ENCODE measurements around the gene LRRC45.

LRRC45 gene

DNA sequence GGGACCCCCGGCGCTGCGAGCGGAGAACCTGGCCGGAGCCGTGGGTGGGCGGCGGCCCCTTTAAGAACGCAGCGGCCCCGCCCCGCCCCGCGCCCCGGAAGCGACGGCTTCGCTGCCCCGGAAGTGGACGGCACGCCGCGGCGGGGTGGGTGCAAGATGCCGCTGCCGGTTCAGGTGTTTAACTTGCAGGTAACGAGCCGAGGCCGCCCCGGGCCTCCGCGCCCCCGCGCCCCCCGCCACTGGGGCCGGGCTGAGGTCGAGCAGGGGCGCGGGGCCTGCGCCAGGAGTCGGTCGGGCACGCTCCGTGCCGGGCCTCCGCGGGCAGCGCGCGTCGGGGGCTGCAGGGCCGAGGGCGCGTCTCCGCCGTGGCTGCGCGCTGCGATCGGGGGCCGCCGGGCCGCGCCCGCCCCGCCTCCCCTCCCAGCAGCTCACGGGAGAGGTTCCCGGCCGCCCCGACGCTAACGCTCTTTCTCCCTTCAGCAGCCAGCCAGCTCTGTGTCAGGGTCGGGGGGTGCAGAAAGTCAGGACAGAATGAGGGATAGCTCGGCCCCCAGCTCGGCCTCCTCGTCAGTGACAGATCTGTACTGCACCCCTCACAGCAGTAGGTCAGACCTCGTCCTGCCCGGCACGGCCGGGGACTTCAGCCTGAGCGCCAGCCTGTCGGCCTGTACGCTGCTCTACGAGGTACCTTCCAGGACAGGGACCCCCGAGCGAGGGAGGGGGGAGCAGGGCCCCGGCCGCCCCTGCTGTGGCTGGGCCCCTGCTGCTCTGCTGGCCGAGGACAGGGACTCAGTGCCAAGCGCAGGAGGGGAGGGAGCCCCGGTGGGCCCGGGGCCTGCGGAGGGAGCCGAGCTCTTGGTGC lies 28.9 kb downstream of the LRRC45 start, which contains the start of the genes GPS1 and RFNG:
GPS1 (plus strand) TSS at position 123 of the 862 bp plus-strand sequence; CDS start at position 157, 34 bp downstream.
RFNG (minus strand) TSS at position 36 of the 862 bp plus-strand sequence. CDS start 45 bp downstream, outside the sequence.
- DNase-seq (ENCODE audit: low read depth), result no peak

DNA sequence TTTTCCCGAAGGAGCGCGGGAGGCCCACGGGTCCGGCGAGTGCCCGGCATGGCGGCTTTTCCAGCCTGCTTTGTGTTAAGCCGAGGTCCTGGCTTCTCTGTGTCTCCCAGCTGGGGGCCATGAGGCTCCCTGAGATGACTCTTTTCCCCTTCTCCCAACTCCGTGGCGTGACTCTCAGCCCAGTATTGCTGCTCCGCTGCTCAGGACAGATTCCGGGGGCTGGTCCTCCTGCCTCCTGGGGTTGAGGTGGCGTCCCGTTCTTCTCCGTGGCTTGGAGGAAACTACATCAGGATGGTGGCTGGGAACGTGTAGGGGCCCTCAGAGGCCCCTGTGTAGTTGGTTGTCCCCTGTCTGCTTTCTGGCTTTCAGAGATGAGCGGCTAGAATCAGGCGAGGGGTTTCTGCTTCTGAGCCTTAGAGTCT lies 29.5 kb downstream of the LRRC45 start:
- DNase-seq (ENCODE audit: low read depth), result no peak

DNA sequence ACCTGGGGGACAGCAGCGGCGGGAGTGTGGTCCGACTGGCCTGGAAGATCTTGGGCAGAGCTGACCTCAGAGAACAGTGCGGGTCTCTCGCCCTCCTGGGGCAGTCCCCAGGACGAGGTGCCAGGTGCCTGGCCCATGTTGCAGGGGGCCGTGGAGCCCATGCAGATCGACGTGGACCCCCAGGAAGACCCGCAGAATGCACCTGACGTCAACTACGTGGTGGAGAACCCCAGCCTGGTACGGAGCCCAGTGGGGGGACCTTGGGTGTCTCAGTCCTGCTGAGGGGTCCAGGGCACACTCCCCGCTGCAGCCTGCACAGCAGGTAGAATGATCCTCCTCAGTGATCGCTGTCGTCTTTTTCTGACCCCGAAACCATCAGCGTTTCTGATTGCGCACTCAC lies 30.0 kb downstream of the LRRC45 start:
- DNase-seq (ENCODE audit: low read depth), result no peak

DNA sequence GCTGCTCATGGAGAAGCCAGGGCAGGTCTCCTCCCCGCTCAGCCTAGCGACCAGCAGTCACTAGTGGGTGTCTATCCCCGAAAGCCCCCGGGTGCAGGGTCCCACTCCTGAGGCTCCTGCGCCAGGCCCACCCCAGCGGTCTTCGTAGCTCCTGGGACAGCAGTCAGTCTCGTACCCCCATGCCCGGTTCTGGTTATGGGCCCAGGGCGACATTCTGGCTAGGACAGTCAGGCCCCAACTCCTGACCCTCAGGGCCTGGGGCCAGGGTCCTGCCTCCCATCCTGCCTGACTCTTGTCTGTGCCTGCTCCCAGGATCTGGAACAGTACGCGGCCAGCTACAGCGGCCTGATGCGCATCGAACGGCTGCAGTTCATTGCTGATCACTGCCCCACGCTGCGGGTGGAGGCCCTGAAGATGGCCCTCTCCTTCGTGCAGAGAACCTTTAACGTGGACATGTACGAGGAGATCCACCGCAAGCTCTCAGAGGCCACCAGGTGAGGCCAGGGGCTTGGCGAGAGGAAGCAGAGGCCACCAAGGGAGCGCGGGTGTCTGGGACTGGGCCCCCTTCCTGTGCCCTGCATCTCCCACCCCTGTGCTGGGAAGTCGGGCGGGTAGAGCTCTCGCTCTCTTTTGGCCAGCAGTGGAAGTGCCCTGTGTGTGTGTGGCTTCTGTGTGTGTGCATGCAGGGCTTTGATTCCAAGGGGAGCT lies 30.6 kb downstream of the LRRC45 start:
- no peak for DNase-seq (ENCODE audit: low read depth)

DNA sequence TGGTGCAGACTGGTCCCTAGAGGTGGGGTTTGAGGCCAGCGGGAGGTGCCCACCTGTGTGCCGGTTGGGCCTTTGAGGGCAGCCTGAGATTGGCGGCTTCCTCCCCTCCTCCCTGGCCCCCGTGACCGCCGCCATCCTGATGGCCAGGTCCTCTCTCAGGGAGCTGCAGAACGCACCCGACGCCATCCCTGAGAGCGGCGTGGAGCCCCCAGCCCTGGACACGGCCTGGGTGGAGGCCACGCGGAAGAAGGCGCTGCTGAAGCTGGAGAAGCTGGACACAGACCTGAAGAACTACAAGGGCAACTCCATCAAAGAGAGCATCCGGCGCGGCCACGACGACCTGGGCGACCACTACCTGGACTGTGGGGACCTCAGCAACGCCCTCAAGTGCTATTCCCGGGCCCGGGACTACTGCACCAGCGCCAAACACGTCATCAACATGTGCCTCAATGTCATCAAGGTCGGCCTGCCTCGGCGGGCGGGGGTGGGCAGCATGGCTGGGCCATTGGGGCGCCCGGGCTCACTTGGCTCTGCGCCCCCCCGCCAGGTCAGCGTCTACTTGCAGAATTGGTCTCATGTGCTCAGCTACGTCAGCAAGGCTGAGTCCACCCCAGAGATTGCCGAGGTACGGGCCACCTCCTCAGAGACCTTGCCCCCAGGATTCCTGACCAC lies 31.4 kb downstream of the LRRC45 start:
- DNase-seq (ENCODE audit: low read depth), result no peak

DNA sequence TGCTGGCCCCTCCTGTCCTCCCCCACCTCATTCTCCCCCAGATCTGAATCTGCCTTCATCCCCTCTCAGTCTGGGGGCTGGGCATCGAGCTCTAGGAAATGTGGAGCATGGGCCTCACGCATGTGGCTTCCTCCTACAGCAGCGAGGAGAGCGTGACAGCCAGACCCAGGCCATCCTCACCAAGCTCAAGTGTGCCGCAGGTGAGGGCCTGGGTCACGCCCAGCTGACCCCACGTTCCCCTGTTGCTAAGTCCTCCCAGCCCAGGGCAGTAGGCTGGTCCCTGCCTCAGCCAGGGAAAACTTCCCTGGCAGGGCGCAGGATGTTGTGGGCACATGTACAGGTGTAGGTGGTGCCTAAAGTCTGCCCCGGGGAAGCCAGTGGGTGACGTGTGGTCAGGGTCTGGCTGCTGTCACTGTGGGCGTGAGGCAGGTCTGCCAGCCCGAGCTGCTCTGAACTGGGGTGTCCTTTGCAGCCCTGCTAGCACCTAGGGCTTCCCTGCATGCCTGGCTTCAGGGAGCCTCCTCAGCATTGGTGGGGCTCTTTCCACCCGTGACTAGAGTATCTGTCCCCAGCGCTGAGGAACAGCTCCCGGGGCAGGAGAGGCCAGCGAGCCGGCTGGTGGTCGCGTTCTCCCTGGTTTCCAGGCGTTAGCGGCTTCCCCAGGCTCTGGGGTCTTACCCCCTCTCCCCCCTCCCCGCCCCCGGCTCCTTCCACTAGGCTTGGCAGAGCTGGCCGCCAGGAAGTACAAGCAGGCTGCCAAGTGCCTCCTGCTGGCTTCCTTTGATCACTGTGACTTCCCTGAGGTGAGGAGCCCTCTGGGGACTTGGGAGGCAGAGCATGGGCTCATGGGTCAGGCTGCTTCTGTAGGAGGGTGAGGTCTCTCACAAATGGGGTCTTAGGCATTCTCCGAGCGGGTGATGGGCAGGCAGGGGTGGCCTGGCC lies 32.2 kb downstream of the LRRC45 start:
- DNase-seq (ENCODE audit: low read depth), result no peak

DNA sequence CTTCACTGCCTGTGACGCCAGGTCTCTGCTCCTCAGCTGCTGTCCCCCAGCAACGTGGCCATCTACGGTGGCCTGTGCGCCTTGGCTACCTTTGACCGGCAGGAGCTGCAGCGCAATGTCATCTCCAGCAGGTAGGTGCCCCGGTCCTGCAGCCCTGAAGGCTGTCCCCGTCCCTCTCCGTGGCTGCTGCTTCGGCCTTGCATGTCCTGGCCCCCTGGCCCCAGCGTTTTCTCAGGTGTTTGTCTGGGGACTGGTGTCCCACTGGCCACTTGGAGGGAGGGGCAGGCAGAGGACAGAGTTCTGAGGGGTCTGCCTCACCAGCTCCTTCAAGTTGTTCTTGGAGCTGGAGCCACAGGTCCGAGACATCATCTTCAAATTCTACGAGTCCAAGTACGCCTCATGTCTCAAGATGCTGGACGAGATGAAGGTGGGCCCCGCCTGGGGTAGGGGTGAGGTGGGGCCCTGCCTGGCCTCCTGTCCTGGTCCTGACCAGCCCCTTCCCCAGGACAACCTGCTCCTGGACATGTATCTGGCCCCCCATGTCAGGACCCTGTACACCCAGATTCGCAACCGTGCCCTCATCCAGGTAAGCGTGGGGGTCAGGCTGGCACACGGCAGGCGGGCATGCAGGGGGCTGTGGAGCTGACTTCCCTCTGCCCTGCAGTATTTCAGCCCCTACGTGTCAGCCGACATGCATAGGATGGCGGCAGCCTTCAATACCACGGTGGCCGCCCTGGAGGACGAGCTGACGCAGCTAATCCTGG lies 33.0 kb downstream of the LRRC45 start:
- no peak for DNase-seq (ENCODE audit: low read depth)

DNA sequence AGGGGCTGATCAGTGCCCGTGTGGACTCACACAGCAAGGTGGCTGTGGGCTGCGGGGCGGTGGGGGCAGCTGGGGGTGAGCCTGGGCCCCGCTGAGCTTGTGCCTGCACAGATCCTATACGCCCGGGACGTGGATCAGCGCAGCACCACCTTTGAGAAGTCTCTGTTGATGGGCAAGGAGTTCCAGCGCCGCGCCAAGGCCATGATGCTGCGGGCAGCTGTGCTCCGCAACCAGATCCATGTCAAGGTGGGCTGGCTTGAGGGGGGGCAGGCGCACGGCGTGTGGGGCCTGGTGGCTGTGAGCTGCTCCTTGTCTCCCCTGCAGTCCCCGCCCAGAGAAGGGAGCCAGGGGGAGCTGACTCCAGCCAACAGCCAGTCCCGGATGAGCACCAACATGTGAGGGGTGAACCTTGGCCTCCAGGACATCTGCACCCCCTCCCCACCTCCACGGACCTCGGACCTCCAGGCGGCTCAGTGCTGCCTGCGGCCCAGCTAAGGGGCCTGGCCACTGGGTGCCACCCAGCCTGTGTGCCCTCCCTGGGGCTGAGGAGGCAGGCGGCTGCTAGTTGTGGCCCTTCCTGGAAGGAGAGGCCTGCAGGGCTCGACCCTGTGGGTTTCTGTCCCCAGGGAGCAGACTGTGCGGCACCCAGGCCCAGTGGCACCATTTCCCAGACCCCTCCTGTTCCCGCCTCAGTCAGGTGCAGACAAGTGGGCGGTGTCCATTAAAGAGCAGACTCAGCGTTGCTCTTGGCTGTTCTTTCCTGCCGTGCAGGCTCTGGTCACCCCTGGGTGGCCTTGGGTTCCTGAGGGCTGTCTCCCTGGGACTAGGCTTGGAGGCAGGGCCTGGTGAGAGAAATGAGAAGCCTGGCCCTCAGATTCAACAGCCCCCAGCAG lies 33.9 kb downstream of the LRRC45 start:
- no peak for DNase-seq (ENCODE audit: low read depth)

DNA sequence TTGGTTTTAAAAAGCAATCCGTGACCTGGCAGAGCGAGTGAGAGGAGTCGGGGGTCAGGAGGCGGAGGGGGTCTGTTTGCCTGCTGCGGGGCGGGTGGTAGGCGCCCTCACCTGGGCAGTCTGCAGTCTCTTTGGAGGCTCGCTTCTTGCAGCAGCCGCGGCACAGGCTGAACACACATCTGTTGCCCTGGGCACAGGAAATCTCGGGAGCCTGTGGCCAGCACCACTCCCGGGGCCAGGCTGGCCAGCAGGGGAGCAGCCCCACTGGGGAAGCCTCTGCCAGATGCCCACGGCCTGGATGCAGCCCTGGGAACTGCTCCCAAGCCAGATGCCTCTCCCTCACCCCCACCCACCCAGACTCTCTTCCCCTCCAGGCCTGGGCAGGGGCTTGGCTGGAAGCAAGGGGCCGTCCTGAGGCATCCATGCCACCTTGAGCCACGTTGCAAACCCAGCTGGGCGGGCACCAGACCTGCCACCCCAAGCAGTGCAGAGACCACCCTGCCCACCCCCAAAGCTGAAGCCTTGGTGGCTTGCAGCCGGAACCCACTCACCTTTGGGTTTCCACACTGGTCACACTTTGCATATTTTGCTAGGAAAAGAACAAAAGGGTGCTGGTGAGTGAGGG lies 35.2 kb downstream of the LRRC45 start:
- no peak for DNase-seq (ENCODE audit: low read depth)

DNA sequence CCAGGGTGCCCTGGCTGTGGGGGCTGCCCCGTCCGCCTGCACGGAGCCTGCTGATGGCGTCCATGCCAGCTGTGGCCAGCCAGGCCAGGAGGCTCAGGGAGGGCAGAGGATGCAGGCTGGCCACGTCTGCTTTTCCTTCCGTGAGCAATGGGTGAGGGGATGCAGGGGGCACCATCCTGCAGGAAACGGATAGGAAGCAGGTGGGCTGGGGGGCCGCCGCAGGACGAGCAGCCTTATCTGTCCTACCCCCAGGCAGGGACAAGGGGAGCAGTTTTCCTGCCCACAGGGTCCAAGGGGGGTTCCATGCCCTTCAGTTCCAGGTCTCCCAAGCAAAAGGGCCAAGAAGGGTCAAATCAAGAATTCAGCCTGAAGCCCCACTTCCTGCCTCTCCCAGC lies 35.7 kb downstream of the LRRC45 start:
- no peak for DNase-seq (ENCODE audit: low read depth)

DNA sequence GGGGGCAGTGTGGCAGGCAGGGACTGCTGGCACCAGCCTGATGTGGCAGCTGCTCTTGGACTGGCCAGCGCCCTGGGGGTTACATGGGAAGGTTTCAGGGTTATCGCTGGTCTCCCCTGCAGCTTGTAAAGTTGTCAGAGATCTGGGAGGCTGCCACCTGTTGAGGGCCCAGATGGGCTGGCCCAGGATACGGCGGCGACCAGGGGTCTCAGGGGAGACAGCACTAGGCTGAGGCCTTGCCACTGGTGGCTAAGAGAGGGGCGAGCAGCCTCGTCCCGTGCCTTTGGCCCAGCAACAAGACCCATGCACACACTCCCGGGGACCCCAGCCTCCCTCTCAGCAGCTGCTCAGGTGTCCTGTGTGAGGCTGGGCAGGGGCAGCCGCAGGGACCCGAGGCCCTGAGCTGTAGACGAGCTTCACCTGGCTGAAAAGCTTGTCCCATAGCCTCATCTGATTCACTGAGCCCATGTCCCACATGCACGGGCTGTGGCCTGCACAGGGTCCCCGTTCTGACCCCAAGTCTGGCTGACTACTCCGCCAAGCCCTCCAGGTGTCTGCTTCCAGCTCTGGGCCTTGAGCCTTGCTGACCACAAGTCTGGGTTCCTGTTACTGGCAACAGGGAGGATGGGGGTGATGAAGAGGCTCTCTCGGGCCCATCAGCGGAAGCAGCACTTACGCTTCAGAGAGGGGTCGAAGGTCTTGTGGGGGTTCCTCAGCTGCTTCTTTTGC lies 36.3 kb downstream of the LRRC45 start:
- DNase-seq (ENCODE audit: low read depth), result no peak

DNA sequence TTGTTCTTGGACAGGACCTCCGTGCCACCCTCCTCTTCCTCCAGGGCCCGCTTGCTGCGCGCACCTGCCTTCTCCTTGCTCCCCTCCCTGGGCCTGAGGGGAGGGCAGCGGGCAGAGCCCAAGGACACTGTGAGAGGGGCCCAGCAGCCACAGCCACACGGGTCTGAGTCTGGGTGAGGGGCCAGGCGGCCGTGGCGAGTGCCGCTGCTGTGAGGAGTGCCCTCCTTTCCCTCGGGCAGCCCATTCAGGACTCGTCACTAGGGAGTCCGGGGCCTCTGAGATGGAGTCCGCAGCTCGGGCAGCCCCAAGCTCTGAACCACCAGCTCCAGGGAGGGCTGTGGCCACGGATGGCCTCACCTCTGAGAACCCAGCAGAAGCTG lies 36.9 kb downstream of the LRRC45 start:
- DNase-seq (ENCODE audit: low read depth), result no peak

DNA sequence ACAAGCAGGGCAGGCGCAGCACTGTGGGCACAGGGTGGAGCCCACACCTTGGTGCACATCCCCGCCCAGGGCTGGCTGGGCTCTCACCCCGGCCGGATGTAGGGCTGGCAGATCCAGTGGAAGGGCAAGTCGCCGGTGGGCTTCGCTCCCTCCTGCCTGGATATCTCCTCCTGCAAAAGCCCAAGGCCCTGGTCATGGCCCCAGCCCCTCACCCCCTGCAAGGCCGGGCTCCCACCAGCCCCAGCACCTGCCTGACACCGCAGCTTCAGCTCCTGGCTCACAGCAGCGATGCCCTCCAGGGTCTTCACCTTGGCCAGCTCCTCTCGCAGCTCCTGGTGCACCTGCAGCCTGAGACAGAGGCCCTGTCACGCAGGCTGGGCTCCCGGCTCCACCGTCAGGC lies 37.5 kb downstream of the LRRC45 start:
- no peak for DNase-seq (ENCODE audit: low read depth)

DNA sequence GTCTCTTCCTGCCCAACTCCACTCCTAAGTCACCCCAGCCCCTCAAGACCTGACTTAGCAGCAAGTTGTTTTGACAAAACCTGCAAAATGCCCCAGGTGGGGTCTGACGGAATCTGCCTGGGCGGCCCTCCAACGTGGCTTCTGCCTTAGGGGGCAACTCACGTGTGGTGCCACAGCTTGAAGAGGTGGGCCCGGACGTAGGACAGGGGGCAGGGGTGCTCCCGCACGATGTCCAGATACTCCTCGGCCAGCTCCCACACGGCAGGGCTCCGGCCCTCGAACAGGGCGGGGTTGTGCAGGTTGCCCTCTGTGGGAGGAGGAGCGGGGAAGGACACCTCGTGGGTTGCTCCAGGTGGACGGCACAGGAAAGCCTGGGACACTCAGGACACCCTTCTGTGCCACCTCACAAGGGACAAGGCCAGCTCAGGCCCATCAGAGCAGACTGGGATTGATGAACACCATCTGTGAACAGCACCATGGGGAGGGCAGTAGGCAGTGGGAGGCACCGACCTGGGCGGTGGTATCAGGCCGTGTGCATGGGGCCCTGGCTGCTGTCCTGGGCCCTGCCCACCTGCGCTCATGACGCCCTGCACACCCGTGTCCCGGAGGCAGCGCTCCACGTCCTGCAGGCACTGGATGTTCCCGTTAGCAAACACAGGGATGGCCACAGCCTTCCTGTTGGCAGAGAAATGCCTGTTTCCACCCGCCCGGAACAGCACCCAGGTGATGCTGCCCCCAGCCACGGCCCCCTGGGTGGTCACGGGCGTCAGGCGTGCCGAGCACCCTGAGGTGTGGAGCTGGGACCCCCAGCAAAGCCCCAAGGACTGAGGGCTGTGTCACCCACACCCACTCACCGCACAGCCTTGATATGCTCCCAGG lies 38.2 kb downstream of the LRRC45 start:
- no peak for DNase-seq (ENCODE audit: low read depth)

DNA sequence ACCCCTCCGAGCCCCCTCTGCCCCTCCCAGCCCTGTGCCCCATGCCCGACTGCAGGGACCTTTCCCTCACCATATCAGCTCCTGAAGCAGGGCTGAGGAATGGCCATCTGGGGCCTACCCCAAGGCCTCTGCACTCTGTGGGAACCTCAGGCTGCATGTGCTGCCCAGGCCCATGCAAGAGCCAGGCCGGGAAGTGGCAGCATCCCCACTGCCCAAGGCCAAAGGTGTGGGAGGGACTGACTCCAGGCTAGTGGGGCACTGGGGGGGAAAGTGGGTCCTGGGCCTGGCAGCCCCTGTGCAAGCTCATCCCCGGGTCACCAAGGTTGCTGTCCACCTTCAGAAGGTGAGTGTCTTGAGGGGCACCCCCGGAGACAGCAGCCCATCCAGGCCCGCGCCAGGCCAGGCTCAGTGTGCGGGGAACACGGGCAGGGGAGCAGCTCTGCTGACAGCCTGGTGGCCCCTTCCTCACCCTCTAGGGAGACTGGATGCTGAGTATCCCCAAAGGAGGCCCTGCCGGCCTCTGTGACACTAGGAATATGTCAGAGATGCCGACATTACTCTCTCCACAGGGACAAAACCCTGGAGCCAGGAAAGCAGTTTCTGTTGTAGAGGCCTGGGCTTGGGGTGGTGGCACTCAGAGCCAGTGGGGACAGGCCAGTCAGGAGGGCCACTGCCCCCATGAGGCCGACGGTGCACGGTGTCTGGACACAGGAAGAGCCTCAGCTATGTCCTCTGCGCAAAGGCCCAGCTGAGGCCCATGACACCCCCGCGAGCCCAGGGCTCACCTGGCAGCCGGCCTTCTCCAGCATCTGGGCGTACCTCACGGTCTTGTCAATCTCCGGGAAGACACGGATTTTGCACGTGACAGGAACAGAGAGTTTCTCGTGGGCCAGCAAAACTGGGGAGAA lies 39.2 kb downstream of the LRRC45 start:
- DNase-seq (ENCODE audit: low read depth), result no peak

DNA sequence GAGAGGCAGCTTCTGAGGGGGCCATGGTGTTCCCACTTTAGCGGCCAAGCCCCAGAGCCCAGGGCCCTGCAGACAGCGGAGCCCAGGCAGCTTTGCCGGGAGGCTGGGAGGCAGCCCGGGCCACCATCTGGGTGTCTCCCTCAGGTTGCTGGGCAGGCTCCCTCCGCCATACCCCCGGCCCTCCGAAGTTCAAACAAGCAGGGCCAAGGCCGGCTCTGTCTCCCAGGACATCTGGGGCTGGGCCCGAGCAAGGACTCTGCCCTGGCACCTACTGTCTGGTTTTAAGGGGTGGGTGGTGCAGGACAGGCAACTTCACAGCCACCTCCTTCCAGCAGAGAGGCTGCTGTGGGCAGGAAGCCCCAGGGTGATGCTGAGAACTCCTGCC lies 39.9 kb downstream of the LRRC45 start:
- no peak for DNase-seq (ENCODE audit: low read depth)

Data from CMK (cell line).